Measurements from ENCODE around the gene ARMH4. TPM values are rescaled to one million over a fixed set of nuclear protein-coding genes. Genes with fewer than 3 reads are reported as not detected.

The ARMH4 gene
- total RNA-seq, 1 experiment from 2014 or later: 1.9 TPM

DNA sequence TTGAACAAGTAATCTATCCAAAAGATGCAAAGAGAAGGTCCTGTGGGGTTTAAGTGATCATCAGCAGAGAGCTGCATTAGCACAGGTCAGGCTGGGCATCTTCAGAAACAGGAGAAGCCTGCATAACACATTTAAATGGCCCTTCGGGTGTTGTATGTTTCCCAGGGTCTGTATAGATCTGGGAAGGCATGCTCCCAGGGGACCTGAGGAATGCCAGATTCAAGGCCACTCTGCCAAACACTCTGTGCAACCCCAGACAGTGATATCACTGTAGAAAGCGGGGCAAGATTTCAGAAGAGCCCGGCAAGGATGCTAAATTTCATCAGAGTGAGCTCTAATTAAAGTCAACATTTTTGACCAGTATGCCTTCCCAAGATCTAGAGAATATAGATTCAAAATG, 92.9 kb downstream of the ARMH4 start:
- DNase-seq (ENCODE audit: low read depth): no peak

DNA sequence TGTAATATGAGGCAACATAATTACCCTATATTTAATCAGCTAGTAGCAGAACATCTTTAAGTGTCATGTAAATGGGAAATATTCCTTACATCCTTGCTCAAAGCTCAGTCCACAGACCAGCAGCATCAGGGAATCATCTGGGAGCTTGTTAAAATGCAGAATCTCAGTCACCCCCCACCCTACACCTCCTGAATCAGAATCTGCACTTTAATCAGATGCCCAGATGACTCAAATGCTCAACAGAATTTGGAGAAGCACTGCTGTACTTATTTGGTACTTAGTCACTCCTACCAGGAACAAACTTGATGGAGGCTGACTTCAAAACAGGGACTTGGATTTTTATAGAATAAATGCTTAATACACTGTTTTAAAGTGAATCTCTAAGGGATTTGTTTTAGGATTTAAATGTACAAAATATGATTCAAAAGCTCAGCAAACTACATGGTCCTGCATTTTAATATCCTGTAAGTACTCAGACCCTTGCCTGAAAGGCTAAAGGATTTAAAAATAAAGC, 96.5 kb downstream of the ARMH4 start:
- DNase-seq (ENCODE audit: low read depth): no peak

DNA sequence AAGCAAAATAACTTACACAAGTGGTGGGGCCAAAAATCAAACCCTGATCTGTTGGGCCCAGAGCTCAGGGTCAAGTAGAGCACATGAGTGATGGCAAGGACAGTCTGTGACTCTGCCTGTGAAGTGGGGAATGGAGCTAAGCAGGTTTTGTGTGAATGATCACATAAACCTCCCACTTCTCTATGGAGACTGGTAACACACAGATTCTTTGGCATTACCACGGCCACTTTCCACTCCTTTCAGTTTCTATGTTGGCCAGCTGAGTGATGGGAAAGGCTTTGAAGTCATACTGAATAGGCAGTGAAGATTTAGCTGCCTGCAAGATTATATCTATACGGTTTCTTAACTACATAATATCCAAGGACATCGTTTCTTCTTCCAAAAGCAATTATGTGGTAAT, 97.9 kb downstream of the ARMH4 start:
- no peak for DNase-seq (ENCODE audit: low read depth)

DNA sequence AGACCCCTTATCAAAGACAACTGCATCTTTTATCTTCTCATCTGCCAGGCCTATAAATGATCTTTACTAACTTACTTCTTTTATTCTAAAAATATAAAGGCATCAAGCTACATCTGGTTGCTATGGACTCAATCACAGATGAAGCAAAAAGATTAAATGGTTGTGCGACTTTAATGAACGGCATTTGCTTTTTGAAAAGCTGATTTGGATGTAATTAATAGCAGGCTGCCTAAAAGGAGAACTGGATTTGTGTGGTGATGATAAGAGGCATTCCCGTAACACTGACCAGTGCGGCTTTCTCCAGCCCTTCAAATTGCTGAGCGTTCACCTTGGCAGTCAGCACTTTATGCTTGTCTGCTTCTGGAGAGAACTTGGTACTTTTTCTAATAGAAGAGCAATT, 103.8 kb downstream of the ARMH4 start:
- DNase-seq (ENCODE audit: low read depth): no peak

DNA sequence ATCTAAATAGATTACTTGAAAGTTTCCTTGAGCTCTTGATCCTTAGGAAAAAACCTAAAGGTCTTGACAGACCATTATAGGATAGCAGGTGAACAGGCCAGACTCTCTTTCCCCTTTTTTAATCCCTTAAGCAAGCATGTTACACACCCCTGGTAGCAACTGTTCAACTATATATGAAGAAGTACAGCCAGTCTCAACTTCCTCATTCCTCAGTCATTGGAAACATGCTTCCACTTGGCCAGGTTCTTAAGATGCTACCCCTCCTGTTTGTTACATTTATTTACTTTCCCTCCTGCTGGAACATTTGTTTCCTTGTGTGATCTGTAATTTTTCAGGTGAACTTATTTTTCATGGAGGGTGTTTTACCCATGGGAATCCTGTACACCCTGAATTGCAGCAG, 124.1 kb downstream of the ARMH4 start:
- DNase-seq (ENCODE audit: low read depth): no peak

DNA sequence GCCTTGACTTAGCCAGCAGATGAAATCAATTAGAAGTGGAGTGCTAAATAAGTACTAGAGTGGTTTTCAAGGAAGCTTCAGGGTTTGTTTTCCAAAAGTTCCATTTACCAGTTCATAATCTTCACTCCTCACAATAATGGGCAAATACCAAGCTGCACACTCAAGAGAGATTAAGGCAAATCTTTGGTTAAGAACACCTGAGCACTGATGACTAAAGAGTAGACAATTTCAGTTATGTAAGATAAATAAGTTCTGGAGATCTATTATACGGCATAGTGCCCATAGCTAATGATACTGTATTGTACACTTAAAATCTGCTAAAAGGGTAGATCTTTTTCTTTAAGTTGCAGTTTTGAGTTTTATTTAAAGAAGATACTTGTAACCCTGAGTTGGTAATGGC, 125.0 kb downstream of the ARMH4 start:
- no peak for DNase-seq (ENCODE audit: low read depth)

DNA sequence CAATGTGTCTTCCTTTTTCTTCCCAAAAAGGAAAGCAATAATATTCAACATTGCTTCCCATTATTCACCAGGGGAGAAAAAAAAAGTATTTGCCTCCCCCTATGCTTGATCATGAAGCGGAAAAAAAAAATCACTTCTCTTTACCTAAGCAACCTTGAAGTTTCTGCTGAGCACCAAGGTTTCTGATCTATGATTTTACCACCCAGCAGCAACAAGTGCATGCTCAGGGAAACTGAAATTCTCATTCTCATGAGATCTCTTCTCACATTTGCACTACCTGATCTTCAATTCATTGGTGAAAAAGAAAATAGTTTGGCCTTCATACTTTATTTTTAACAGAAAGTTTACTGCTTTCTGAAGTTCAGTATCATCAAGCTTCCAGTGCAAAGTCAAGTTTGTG, 125.8 kb downstream of the ARMH4 start:
- no peak for DNase-seq (ENCODE audit: low read depth)

DNA sequence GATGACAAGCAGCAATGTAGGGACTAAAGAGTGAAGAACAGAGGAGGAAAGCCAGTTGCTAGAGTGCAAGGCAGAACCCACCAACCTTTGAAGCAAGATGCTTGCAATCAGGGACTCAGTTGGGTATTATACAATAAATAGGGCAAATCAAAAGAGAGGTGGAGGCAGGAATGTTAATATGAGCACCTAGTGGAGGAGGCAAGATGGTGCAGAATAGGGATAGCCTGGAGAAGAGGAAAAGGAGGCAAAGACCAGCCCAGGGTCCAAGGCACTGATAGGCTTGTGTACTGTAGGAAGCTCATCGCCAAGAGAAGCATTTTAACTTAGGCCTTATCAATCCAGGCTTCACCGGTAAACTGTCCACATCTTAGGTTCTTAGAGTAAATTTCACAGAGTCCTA, 137.2 kb downstream of the ARMH4 start:
- no peak for DNase-seq (ENCODE audit: low read depth)

DNA sequence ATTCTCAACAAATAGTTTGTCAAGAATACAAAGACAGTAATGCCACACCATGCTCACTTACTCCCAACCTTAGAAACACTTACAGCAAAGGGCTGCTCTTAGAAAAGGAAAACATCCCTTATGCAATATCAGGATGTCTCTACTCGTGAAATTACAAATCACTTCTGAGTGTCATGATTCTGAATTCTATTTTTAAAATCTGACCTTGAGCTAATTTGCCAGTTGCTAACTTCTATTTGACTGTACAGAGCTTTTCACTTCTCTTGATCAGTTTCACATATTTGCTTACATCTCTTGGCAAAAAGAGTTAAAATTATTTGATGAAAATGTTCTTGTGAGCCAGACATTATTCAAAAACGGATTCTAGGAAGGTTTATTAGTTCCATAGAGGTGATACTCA, 149.4 kb downstream of the ARMH4 start:
- no peak for DNase-seq (ENCODE audit: low read depth)

DNA sequence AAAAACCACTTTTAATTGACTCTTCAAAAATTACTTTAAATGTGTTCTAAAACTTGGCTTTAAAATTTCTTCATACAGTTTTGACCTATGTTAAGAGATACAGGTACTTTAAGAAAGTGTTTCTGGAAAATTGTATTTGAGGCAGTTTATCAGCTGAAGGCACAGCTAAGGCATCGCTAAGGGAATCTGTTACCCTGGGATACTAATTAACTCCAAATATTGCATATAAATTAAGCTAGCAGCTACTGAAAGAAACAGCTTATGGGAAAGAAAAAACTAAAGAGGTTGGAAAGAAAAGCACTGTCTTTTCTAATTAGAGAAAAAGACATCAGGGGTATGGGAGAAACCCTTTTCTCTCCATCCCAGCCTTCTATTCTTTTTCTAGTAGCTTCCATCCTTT, 152.0 kb downstream of the ARMH4 start:
- no peak for DNase-seq (ENCODE audit: low read depth)

DNA sequence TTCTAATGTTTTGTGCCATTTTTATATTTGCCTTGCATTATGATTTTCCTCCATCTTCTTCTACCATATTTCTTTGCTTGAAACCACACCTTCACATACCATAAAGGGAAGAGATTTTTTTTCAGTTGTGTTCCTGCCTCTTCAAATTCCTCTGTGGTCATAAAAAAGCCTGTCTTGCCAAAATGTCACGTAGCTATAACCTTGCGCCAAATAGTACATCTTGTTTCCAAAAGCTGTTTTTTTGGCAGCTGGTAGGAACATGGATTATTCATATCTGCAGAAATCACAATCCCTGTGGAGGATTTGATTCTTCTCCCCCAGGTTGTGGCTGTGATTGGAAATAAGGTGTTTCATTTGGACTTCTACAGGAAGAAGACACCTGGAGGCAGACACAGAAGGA, 152.5 kb downstream of the ARMH4 start:
- no peak for DNase-seq (ENCODE audit: low read depth)

DNA sequence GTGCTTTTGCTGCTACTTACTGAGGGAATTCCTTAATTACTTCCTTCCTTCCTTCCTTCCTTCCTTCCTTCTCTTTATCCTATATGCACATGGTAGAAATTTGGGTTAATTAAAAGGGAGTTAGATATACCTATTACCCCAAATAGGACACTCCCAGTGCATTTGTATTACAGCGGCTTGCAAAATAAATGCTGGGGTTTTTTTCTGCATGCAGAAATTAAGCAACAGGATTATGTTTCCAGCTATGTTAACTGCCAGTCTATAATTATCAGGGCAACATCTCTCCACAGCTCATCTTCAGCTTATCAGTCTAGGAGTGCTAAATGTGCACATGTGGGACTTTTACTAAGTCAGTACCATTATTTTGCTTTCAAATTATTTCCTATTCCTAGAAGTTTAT, 153.2 kb downstream of the ARMH4 start:
- no peak for DNase-seq (ENCODE audit: low read depth)

DNA sequence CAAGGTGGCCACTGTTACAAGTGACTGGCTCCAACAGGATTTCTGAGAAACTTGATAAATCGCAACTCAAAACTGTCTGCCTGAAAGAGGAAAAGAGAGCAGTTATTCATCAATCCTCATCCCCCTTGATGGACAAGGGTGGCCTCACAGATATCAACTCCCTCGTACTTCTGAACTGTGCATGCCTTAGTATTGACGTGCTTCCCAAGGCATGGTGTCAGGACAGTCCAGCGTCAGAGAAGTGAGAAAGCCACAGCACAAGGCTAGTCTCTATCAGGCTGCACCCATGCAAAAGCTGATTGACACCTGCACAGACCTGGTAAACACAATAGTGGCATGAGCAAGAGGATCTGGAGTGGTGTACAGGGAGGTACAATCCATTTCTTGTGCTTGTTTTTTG, 160.7 kb downstream of the ARMH4 start:
- no peak for DNase-seq (ENCODE audit: low read depth)

DNA sequence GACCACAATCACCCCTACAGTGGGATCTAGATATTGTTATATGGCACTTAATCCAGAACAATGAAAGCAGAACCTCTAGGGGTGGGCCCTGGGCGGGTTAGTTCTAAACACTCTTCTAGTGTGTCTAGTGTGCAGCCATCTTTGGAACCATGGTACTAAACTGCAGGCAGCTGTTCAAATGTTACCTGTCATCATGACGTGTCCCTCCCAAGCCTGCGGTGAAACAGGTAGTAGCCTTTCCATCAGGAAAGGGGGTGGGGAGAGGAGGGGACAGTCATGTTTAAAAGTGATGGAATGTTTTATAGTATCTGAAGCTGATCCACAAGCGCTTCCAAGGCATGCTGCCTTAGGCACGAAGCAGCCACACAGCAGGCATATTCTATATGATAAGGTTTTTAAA, 163.6 kb downstream of the ARMH4 start:
- DNase-seq (ENCODE audit: low read depth): no peak

DNA sequence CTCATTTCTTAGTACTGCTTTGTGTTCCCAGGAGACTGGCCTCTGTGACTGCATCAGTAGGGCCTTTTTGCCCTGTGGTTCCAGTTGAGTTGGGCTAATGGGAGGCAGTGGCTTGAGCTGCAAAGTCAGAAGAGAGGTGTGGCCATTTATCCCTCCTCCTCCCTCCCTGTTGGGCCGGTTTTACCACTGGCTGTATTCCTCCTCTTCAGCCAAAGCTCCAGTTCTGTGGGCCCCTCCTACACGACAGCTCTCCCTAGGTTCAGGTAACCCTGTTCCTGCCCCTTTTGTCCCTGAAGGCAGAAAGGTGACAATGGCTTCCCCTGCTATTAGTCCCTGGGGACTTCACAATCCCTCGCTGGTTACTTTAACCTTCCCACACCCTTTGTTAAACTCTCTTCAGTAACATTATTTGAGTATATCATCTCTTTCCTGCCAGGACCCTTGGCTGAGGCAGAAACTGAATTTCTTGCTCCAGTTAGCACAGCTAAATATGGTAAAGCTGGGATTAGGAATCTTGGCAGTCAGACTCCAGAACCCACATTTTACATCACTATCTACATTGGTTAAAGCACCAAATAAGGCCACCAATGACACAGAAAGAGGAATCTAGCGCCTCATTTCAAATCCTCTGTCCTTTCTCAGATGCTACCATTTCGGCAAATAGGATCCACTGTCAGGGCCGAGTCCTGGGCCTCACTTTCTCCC, 164.3 kb downstream of the ARMH4 start:
- DNase-seq (ENCODE audit: low read depth): no peak

DNA sequence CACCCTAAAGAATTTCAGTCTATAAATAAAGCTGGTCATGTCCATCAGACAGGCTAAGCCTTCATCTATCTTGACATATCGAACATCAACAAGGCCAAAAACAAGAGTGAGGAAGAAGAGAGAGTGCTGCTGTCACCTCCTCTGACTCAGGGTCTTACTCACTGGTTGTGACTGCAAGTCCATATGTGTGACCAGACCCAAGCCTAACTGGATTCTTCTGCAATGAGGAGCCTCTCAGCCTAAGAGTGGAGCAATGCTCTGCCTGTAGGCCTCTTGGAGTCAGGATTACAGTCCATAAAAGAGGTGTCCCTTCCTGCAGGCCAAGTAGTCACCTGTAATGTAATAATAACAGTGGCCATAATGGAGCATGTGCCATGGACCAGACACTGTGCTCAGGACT, 165.0 kb downstream of the ARMH4 start:
- DNase-seq (ENCODE audit: low read depth): peak; percentile 42

DNA sequence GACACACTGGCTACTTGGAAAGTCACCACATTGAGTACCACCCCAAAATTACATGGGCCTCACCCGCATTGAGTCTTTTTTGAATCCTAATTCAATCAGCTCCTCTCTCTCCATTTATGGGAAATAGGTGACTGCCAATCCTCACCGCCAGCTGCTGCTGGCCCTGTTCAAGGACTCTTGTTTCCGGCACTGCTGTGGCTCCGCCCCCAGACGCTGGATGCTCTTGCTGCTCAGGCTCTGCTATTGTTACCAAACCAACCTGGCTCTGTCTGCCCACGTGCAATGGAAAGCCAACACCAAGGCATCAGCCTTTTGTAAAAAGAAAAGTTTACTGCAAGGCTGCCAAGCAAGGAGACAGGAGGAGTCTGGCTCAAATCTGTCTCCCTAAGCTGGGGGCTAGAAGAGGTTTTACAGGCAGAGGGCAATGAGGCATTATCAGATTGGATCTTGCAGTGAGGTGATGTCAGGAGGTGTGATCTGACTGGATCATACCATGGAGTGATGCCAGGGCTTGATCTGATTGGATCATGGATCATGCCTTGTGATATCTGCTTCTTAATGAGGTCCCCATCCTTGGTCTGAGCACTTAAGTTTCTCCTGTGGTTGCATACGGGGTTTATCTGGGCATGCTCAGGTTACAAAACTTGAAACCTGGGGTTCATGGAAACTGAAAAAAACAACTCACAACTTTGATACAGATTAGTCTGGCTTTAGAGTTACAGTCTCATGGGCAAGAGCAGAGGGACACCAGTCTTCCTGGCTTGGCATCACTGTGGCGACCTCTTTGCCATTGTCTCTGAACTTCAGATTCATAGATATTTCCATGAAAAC, 169.0 kb downstream of the ARMH4 start:
- no peak for DNase-seq (ENCODE audit: low read depth)

DNA sequence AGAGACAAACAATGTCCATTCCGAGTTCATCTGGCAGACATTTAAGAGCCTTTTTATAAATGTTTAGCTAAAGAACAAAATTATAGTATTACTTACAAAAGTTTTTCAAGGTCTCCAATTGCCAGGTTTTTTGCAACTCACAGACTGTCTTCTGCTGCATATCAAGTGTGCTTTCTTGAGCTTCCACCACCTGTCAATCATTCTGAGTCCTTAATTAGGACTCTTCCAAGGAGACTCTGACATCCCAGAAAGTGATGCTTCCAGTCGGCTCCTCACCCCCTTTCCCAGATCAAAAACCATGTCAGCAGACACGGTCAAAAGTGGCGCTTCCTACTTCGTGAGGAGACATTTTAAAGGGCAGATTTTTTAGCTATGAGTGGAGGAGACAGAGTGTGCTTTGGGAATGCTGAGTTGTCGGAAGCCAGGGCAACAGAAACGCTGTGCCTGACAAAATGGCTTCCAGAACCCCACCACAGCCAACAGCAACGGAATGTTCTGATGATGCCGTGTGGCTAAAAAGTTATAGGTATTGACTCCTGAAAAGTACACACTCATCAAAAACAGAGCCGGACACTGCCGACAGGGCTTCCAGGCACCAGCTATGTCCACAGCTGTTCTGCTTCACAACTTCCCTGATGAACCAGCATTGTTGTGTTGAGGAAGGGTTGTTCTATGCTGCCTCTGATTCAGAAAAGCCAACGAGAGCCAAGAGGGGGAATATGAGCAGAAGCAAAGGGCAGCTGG, 170.0 kb downstream of the ARMH4 start:
- DNase-seq (ENCODE audit: low read depth): no peak

DNA sequence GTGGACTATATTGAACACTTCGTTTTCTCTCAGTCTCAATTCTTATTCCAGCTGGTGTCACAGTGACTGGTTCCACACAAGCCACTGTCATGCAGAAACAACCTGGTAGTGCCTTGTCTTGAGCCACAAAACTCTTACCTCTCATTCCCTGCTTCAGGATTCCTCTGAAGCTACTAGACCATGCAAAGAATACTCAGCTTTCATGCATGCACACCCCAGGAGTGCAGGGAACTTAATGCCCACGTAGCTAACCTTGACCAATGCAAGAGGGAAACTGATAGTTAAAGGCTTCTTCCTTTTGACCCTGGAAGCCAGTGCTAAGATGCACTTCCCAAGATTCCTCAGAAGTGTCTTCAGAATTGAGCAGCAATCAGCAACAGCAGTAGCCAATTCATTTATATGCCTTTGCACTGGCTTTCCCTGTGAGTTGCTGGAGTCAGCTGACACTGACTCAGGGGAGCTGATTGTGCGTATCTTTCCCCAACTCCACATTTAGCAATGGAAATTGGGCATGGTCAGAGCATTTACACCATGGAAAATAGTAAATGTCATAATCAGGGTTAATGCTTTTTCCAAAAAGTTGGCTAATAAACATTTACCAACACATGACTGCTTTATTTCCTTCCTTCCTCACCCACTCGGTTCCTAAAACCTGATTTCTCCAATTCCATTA, 172.5 kb downstream of the ARMH4 start:
- DNase-seq (ENCODE audit: low read depth): no peak

DNA sequence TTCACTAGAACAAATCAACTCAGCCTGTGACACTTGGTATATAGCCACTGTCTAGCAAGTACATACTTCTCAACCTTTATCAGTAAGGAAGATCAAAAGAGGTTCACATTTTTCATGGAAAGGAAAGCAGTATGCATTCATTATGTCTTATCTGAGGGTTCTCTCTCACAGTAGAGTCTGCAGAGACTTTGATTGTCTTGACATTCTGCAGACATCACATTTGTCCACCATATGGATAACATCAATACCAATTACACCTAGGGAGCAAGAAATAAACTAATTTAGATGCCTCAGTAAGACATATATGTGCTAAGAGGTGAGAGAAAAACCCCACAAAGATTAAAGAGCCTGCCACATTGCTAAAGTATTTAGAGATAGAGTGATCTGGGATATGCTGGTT, 175.3 kb downstream of the ARMH4 start:
- no peak for DNase-seq (ENCODE audit: low read depth)

DNA sequence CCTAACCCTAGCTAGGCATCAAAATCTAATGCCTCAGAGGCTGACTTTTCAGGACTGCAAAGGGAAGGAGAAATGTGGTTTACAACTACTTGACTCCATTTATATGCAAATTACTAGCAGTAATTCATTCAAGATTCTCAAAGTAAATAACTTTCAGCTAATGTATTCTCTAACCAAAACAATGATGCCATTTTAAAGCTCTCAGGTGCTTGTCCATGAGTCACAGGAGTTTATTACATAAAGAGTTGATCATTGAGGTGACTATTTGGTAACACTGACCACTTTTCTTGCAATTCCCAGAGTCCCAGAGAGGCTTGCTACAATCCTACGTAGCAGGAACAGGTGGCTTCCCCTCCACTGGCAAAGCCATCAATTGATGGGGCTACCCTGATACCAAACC, 177.1 kb downstream of the ARMH4 start:
- DNase-seq (ENCODE audit: low read depth): no peak

DNA sequence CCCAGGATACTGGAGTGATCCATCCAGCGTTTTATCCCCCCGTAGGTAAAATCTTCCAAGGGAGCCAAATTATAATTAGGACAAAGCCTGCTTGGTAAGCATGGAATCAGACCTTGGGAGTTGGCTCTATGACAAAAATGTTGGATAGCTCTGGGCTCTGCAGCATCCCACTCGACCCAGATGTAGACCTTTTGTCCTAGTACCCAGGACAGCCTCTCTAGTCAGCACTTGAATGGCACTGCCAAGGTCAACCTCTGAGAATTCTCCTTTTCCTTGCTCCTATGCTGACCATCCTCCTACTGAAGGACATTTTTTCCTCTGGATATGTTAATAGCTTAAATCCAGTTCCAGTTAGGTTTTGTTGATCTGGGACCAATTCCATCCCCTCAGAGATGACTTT, 181.4 kb downstream of the ARMH4 start:
- DNase-seq (ENCODE audit: low read depth): no peak
